GM12801 (cell line): Measurements from ENCODE around the gene KIAA1958.

ENCODE experiments used
- CTCF ChIP-seq: IDR thresholded peaks from one replicate; pipeline ENCODE4 v1.5.1; 2011; ENCODE audit warnings: control low read depth; ENCODE audit not compliant: insufficient read length; ENCODE audit errors: extremely low read depth

KIAA1958 gene

GRCh38 chr9:112446080-112446479 lies 40.5 kb upstream of the KIAA1958 start:
- no peak for TF ChIP-seq CTCF

- no peak for TF ChIP-seq CTCF
These were observed 40.1 kb upstream of the KIAA1958 start for GRCh38 chr9:112446526-112446925.

- TF ChIP-seq CTCF, result no peak
These were observed 39.3 kb upstream of the KIAA1958 start for GRCh38 chr9:112447283-112447761.

DNA sequence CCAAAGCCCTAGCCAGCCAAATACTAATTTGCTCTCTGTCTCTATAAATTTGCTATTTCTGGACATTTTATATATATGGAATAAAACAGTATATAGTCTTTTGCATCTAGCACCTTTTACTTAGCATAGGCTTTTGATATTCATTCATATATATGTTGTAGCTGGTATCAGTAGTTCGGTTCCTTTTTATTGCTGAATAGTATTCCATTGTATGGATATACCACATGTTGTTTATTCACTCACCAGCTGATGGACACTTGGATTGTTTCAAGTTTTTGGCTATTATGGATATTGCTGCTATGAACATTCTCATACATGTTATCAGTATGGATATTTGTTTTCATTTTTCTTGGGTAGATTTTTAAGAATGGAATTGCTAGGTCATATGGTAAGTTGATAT lies 23.8 kb upstream of the KIAA1958 start:
- no peak for TF ChIP-seq CTCF

DNA sequence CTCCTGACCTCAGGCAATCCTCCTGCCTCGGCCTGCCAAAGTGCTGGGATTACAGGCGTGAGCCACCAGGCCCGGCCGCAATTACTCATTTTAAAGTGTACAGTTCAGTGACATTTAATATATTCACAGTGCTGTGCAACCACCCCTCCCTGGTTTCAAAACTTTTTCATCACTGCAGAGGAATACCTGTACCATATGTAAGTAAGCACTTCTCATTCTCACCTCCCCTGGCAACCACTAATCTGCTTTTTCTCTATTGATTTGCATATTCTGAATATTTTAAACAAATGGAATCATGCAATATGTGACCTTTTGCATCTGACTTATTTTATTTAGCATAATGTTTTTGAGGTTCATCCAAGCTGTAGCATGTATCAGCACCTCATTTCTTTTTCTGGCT lies 21.3 kb upstream of the KIAA1958 start:
- no peak for TF ChIP-seq CTCF

- TF ChIP-seq CTCF, result no peak
These were observed 13.6 kb upstream of the KIAA1958 start for GRCh38 chr9:112472996-112473395.

GRCh38 chr9:112473986-112474385 lies 12.6 kb upstream of the KIAA1958 start:
- TF ChIP-seq CTCF, result no peak

GRCh38 chr9:112475318-112475717 lies 11.3 kb upstream of the KIAA1958 start:
- TF ChIP-seq CTCF, result no peak
